EH (cell line): ENCODE data around the gene PRKAR1B.

Experiments
- DNase-seq: peaks from one replicate; pipeline ENCODE4 v3.0.0-alpha.2; 2015; ENCODE audit warnings: low read depth

The PRKAR1B gene

GRCh38 chr7:739983-740942 lies 13.2 kb upstream of the PRKAR1B start:
- DNase-seq, result no peak

DNA sequence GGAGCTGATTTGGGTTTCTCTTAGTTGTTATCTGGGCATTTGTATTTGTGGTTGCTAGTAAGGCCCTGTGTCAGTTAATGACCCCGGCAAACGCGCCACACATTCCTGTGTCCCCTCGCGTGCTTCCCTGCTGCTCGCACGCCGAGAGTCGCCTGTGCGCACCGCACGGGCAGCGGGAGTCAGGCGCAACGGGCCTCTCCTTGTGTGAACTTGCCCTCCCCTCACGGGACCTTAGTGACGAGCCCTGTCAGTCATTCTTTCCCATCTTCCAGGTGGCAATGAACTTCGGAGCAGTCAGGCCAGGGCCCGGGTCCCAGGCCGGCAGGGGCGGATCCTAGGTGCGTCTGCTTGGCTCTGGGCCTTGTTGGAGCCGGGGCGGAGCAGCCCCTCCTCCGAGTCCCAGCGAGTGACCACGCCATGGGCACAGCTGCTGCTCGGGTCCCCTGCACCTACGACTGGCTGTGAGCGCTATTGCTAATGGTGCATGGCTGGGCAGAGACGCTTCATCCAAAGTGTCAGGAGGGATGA lies 12.4 kb upstream of the PRKAR1B start:
- no peak for DNase-seq

DNA sequence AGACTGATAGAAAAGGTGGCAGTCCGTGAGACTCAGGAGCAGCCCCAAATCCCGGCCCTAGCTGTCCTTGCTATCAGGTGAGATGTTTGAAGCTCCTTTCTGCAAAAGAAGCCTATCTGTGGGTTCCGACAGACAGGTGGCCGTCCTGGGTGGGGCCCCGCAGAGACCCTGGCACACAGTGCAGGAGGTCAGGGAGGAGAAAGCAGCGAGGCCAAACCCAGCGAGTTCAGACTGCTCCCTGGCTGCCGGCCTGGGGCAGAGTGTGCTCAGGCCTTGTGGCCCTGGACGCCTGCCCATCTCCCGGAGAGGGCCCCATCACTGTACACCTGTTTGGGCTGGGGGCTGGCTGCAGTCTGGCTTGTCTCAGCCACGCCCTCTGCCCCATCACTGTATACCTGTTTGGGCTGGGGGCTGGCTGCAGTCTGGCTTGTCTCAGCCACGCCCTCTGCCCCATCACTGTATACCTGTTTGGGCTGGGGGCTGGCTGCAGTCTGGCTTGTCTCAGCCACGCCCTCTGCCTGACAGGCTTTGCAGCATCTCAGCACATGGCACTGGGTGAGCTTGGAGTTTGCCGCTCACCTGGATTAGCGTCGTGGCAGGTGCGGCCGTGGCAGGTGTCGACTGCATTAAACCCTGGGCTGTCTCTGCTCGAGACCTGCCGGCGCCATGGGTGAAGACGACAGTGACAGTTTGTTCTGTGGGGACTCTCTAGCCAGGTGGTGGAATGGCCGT lies 11.8 kb upstream of the PRKAR1B start:
- DNase-seq, result no peak

DNA sequence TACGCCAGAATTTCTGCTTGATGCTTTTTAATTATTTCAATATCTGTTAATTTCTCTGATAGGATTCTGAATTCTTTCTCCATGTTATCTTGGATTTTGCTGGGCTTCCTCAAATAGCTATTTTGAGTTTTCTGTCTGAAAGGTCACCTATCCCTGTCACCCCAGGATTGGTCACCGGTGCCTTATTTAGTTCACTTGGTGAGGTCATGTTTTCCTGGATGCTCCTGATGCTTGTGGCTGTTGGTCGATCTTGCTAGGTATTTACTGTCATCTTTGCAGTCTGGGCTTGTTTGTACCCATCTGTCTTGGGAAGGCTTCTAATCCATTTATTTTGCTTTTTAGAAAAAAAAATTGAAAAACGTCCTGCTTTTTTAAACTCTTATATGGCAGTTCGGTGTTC lies 11.2 kb upstream of the PRKAR1B start:
- DNase-seq, result no peak

GRCh38 chr7:734808-735207 lies 7.7 kb upstream of the PRKAR1B start:
- no peak for DNase-seq

DNA sequence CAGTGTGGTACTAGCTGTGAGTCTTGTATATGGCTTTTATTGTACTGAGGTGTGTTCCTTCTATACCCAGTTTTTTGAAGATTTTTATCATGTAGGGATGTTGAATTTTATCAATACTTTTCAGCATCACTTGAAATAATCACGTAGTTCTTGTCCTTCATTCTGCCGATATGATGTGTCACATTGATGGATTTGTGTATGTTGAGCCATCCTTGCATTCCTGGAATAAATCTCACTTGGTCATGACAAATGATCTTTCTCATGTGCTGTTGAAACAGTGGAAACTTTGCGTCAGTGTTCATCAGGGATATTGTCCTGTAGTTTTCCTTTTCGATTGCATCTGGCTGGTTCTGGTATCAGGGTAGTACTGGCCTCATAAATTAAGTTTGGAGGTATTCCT lies 7.1 kb upstream of the PRKAR1B start:
- DNase-seq, result no peak

- DNase-seq, result no peak
Measured at GRCh38 chr7:732556-732955, 5.5 kb upstream of the PRKAR1B start.

GRCh38 chr7:732094-732541 lies 5.0 kb upstream of the PRKAR1B start:
- no peak for DNase-seq

GRCh38 chr7:731440-732085 lies 4.5 kb upstream of the PRKAR1B start:
- no peak for DNase-seq

- peak; percentile 21 for DNase-seq
Measured at GRCh38 chr7:730501-731439, 3.7 kb upstream of the PRKAR1B start.

DNA sequence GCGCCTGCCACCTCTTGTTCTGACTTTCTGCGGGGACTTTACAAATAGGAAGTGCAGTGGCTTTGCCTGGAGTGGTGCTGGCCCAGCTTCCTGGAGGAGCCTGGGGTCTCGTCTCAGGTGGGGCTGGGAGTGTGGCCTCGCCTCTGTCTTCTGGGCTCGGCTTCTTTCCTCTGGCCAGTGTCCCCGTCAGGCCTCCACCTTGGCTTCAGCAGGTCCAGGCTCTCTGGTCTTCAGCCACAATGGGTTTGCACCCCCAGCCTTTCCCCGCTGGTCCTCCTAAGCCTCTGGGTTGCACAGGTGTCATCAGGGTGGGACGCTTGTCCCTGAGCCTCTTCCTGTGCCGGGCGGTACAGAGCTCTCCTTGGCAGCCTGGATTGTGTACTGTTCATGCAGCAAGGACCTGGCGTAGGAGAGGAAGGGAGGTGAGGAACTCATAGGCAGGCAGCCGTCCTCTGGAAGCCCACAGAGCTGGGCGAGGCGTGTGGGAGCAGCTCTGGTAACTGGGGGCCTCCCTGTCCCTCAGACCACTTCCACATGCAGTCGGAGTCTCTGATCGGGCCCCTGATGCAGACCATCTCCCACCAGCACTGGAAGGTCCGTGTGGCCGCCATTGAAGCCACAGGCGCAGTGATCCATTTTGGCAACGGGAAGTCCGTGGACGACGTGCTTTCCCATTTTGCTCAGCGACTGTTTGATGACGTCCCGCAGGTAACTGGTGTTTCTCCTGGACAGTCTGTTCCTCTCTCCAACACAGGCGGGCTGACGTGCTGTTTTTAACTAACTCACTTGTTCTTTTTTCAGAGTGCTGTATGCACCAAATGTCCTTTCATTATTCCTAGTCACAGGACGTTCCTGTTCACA lies 2.3 kb upstream of the PRKAR1B start:
- no peak for DNase-seq

DNA sequence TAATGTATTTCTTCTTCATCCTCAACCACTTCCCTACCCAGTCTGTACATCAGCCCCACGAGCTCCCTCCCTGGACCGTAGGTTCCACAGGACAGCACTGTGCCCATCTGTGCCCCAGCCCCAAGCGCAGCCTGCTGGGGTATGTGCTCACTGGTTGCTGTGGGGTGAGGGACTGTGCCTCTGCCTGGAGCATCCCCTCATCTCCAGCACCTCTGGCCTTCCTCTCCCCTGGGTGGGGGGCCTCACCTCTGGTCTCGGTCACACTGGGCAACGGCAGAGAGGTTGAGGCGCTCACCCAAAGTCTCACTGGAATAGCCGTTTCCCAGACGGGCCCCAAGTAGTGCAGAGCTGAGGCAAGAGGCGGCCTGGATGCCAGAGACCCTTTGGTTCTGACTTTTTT lies 1.5 kb upstream of the PRKAR1B start:
- DNase-seq, result no peak

- peak; percentile 46 for DNase-seq
Measured at GRCh38 chr7:727806-728460, 852 bp upstream of the PRKAR1B start.

DNA sequence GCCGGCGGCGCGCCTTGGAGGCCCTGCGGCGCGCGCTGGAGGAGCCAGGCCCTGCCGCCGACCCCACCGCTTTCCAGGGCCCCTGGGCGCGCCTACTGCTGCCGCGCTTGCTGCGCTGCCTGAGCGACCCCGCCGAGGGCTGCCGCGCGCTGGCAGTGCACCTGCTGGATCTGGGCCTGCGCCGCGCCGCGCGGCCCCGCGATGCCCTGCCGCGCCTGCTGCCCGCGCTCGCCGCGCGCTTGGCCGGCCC lies 302 bp downstream of the PRKAR1B start:
- no peak for DNase-seq

DNA sequence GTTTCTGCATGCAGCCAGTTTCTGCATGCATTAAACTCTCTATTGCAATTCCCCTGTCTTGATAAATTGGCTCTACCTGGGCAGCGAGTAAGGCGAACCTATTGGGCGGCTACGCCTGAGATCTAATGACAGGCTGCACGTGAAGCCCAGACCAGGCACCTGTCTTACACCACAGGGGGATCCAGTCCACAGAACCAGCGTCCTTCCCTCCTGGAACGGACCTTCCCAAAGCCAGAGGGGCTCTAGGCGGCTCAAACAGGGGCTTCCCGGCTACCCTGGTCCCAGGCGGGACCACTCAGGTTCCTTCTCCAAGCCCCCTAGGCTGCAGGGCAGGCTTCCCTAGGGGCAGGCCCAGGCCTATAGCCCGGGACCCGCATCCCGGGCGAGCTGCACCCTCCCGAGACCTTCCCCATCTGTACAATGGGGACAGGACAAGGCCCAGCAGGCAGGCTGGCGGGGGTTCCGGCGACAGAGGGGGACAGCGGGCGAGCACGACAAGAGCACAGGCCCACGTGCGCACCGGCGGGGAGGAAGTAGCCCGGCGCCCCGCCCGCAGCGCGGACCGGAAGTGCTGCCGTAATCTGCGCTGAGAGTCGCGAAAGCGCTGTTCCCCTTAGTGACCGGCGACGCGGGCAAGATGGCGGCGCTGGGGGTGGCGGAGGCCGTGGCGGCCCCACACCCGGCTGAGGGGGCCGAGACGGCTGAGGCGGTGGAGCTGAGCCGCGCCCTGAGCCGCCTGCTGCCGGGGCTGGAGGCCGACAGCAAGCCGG lies 812 bp downstream of the PRKAR1B start, which contains the start of gene DNAAF5:
Gene DNAAF5, plus strand, starts transcription at position 616 of the 770 bp plus-strand sequence. Its CDS starts 22 bp downstream, at position 638.
- peak; percentile 82 for DNase-seq

- peak; percentile 68 for DNase-seq
Measured at GRCh38 chr7:725223-726005, 1.7 kb downstream of the PRKAR1B start.

DNA sequence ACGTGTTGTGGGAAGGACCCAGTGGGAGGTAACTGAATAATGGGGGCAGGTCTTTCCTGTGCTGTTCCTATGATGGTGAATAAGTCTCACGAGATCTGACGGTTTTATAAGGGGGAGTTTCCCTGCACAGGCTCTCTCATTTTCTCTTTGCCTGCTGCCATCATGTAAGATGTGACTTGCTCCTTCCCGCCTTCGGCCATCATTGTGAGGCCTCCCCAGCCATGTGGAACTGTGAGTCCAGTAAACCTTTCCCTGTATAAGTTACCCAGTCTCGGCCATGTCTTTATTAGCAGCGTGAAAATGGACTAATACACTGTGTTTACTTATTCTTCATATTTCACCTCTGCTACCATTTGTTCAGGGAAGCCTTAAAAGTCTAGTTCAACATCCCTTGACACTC lies 2.8 kb downstream of the PRKAR1B start:
- no peak for DNase-seq

DNA sequence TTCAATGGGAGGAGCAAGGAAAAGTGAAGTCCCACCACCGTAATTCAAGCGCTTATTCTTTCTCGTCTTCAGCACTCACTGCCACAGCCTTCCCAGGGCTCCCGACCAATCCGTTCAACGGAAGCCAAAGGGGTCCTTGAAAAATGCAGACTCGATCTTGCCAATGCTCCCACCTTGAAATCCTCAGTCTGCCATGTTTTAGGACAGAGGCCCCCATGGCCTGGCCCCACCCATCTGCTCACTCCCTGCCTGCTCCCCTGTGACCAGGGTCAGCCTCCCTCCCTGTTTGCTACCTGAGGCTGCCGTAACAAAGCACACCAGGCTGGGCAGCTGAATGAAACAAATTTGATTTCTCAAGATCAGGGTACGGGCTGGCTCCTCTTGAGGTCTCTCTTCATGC lies 3.5 kb downstream of the PRKAR1B start:
- DNase-seq, result no peak
